Smooth muscle cell (in vitro differentiated cells): ENCODE results near the gene C2CD4C. TPM values are rescaled to one million over a fixed set of nuclear protein-coding genes. Genes with fewer than 3 reads are reported as not detected.

Experiments used
- DNase-seq: peaks from one replicate; lab custom pipeline; 2025; ENCODE audit not compliant: unreplicated experiment; lab: John Stamatoyannopoulos, UW
- H2AFZ ChIP-seq: fragments of 200-600 bp; sonication (generic); 2 replicates; pipeline ENCODE4 v1.6.0; 2016; ENCODE audit warnings: antibody characterized with exemption, low read depth, mild to moderate bottlenecking
- H3F3A ChIP-seq: fragments of 200-600 bp; sonication (generic); 2 replicates; pipeline ENCODE4 v1.6.0; 2017; ENCODE audit warnings: antibody characterized with exemption, low read depth
- H3K27ac ChIP-seq: fragments of 200-600 bp; sonication (generic); 2 replicates; pipeline ENCODE4 v1.5.1; 2016; ENCODE audit warnings: low read depth, mild to moderate bottlenecking
- H3K27me3 ChIP-seq: fragments of 200-600 bp; sonication (generic); 2 replicates; pipeline ENCODE4 v1.6.1; 2016; ENCODE audit warnings: low read depth, mild to moderate bottlenecking
- H3K36me3 ChIP-seq: fragments of 200-600 bp; sonication (generic); 2 replicates; pipeline ENCODE4 v1.5.1; 2016; ENCODE audit warnings: low read depth
- H3K4me1 ChIP-seq: fragments of 200-600 bp; sonication (generic); 2 replicates; pipeline ENCODE4 v1.5.1; 2016; ENCODE audit warnings: low read depth
- H3K4me2 ChIP-seq: fragments of 200-600 bp; sonication (generic); 2 replicates; pipeline ENCODE4 v1.6.0; 2016; ENCODE audit warnings: mild to moderate bottlenecking
- H3K4me3 ChIP-seq: fragments of 200-600 bp; sonication (generic); 2 replicates; pipeline ENCODE4 v1.5.1; 2016; ENCODE audit warnings: mild to moderate bottlenecking
- H3K79me2 ChIP-seq: fragments of 200-600 bp; sonication (generic); 2 replicates; pipeline ENCODE4 v1.6.0; 2016; ENCODE audit warnings: low read depth, mild to moderate bottlenecking
- H3K9ac ChIP-seq: fragments of 200-600 bp; sonication (generic); 2 replicates; pipeline ENCODE4 v1.6.0; 2016; ENCODE audit warnings: low read depth
- H3K9me3 ChIP-seq: fragments of 200-600 bp; sonication (generic); replicated peaks from 2 replicates; pipeline ENCODE4 v1.5.1; 2016; ENCODE audit warnings: low read depth
- H4K20me1 ChIP-seq: fragments of 200-600 bp; sonication (generic); 2 replicates; pipeline ENCODE4 v1.6.0; 2016; ENCODE audit warnings: low read depth
- WGBS: methylation state at CpG from one replicate; pipeline ENCODE4 v1.1.7; 2016; ENCODE audit warnings: low lambda C conversion rate; 5-methylcytosine and 5-hydroxymethylcytosine counted together
- polyA plus RNA-seq: library from polyadenylated mRNA; unstranded; fragments of >200 nt; fragmentation: Nextera tagmentation; extraction: Ambion mirVana; gene quantifications from 2 replicates; pipeline ENCODE4 v1.2.1, GENCODE V29; 2016
- total RNA-seq: library from RNA; depleted of rRNA; stranded (reverse); fragments of >200 nt; gene quantifications from 2 replicates; pipeline ENCODE4 v1.2.3, GENCODE V29; 2014
- TF ChIP-seq, protein P1 (sequence below): fragments of 200-600 bp; sonication (generic); IDR thresholded peaks from 2 replicates; pipeline ENCODE4 v1.5.1; 2017; ENCODE audit warnings: borderline replicate concordance, mild to moderate bottlenecking, antibody characterized with exemption; ENCODE audit not compliant: insufficient read depth, poor library complexity, severe bottlenecking

The C2CD4C gene
- total and polyA plus RNA-seq, 2 experiments from 2014 or later: 0.63 to 3.7 TPM

DNA sequence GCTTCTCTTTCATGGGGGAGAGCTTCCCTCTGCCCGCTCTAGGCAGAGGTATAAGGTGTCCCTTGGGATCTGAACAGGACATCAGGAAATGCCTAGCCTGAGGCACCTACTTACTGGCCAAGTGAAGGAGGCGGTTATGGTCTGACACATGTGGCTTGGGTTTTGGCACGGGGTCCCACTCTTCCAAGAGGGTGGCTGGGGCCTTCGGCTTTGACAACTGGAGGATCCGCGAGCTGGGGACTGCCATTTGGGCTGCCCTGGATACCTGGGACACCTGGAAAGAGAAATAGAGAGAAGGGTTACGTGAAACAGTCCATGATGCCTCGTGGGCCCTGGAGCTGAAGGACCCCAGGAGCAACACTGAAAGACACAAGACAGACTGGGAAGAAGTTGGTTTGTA lies 42.0 kb downstream of the C2CD4C start:
- TF ChIP-seq, protein P1, sequence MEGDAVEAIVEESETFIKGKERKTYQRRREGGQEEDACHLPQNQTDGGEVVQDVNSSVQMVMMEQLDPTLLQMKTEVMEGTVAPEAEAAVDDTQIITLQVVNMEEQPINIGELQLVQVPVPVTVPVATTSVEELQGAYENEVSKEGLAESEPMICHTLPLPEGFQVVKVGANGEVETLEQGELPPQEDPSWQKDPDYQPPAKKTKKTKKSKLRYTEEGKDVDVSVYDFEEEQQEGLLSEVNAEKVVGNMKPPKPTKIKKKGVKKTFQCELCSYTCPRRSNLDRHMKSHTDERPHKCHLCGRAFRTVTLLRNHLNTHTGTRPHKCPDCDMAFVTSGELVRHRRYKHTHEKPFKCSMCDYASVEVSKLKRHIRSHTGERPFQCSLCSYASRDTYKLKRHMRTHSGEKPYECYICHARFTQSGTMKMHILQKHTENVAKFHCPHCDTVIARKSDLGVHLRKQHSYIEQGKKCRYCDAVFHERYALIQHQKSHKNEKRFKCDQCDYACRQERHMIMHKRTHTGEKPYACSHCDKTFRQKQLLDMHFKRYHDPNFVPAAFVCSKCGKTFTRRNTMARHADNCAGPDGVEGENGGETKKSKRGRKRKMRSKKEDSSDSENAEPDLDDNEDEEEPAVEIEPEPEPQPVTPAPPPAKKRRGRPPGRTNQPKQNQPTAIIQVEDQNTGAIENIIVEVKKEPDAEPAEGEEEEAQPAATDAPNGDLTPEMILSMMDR: no peak
- Histone ChIP-seq H3K27ac (no peak overlapping the region), H3K4me2 (no peak overlapping the region), H3K4me1 (no peaks in the 10 kb centered on the region), H3K9me3 (no peaks in the 10 kb centered on the region), H3F3A (no peaks in the 10 kb centered on the region), H4K20me1 (no peaks in the 10 kb centered on the region), H3K4me3 (no peak overlapping the region), H3K79me2 (no peaks in the 10 kb centered on the region), H2AFZ (no peak overlapping the region), H3K36me3 (no peaks in the 10 kb centered on the region), H3K9ac (no peak overlapping the region), H3K27me3 (no peaks in the 10 kb centered on the region)
- DNase-seq: no peak
- 91% methylated on average over 8 of the region's 8 CpGs for WGBS

DNA sequence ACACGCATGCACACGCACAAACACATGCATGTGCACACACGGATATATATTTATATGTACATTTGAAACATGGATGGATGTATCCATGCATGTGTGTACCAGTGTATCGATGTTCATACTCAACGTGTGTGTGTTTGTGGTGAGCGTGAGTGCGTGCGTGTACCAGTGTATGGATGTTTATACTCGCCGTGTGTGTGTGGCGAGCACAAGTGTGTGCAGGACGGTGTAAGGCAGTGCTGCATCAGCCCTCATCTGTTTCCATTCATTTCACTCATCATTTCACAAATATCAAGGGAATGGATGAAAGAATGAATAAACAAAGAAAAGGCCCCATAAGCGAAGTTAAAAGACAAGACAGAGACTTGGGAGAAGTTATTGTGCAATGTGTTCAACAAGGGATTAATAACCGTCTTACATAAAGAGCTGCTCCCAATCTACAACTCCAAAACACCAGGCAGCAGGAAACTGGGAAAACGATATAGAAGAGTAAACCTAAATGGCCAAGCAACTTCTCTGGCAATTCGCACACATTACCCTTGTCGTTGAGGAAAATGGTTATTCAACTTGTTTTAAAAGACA lies 42.7 kb downstream of the C2CD4C start:
- H3K4me1 ChIP-seq: no peaks in the 10 kb centered on the region
- no peak overlapping the region for H3K4me3 ChIP-seq
- 94% methylated on average over 17 of the region's 17 CpGs for WGBS
- TF ChIP-seq, protein P1: no peak
- no peak overlapping the region for H3K4me2 ChIP-seq
- H3K79me2 ChIP-seq: no peaks in the 10 kb centered on the region
- no peaks in the 10 kb centered on the region for H4K20me1 ChIP-seq
- H3K9ac ChIP-seq: no peak overlapping the region
- DNase-seq: no peak
- no peaks in the 10 kb centered on the region for H3K9me3 ChIP-seq
- H3F3A ChIP-seq: no peaks in the 10 kb centered on the region
- H2AFZ ChIP-seq: no peak overlapping the region
- no peaks in the 10 kb centered on the region for H3K27me3 ChIP-seq
- no peak overlapping the region for H3K27ac ChIP-seq
- no peaks in the 10 kb centered on the region for H3K36me3 ChIP-seq

DNA sequence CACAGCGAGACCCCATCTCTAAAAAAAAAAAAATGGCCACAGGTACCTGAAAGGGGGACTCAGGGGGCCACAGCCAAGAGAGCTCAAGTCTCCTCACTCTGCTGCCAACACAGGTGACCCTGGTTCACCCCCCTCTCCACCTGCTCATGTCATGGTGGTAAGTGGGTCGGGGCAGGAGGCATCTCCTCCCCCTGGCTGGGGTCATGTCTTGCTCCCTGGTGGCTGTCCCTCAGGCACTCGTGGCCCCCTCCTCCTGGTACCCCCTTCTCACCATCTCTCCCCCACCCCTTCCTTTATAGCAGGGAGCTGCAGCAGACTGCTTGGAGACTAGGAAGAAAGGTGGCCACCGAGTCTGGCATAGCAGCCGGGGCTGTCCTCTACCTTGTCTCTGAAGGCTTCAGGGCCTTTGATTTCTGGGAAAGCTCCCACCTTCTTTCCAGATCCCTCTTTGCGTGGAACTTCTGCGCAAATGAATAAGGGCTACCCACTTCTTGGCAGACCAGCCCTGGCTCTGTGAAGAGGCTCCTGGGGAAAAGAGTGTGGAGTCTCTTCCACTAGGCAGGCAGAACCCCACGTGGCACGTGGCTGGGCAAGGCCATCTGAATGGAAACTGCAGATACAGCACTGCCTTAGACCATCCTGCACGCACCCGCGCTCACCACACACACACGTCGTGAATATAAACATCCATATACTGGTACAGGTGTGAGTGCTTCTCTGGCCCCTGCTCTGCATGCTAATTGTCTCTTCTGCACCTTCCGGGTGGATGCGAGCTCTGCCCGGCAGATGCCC lies 44.3 kb downstream of the C2CD4C start:
- no peaks in the 10 kb centered on the region for H3K36me3 ChIP-seq
- H3K79me2 ChIP-seq: no peaks in the 10 kb centered on the region
- H3K9ac ChIP-seq: no peak overlapping the region
- no peaks in the 10 kb centered on the region for H3K4me1 ChIP-seq
- no peak overlapping the region for H3K27ac ChIP-seq
- H4K20me1 ChIP-seq: no peaks in the 10 kb centered on the region
- no peak overlapping the region for H2AFZ ChIP-seq
- 82% methylated on average over 17 of the region's 17 CpGs for WGBS
- no peak overlapping the region for H3K4me2 ChIP-seq
- H3K27me3 ChIP-seq: no peaks in the 10 kb centered on the region
- H3K9me3 ChIP-seq: no peaks in the 10 kb centered on the region
- DNase-seq: no peak
- H3K4me3 ChIP-seq: no peak overlapping the region
- TF ChIP-seq, protein P1: no peak
- H3F3A ChIP-seq: no peaks in the 10 kb centered on the region
